Endodermal cell (in vitro differentiated cells): Measurements from ENCODE around the gene TIAM2. TPM values are rescaled to one million over a fixed set of nuclear protein-coding genes. Genes with fewer than 3 reads are reported as not detected.
A peak's percentile ranks its signal among the peaks of the same experiment; 100 is the strongest.

Source experiments
- DNase-seq: peaks from one replicate; pipeline ENCODE4 v3.0.0-alpha.2; 2017
- H3K27ac ChIP-seq: 2 replicates; pipeline ENCODE4 v1.5.1; 2013; ENCODE audit warnings: mild to moderate bottlenecking, low read depth, low read length, moderate library complexity
- H3K27me3 ChIP-seq: 2 replicates; pipeline ENCODE4 v1.6.1; 2013; ENCODE audit warnings: mild to moderate bottlenecking, low read length, moderate library complexity; ENCODE audit not compliant: insufficient read depth, control insufficient read depth, poor library complexity, severe bottlenecking
- H3K36me3 ChIP-seq: 2 replicates; pipeline ENCODE4 v1.7.0; 2013; ENCODE audit warnings: mild to moderate bottlenecking, low read length, moderate library complexity; ENCODE audit not compliant: control insufficient read depth, insufficient read depth
- H3K4me1 ChIP-seq: one replicate; pipeline ENCODE4 v1.7.0; 2013; ENCODE audit warnings: low read length; ENCODE audit not compliant: control insufficient read depth, insufficient read depth
- H3K4me3 ChIP-seq: 2 replicates; pipeline ENCODE4 v1.5.1; 2013; ENCODE audit warnings: mild to moderate bottlenecking, low read length, moderate library complexity
- H3K9ac ChIP-seq: 2 replicates; pipeline ENCODE4 v1.6.1; 2013; ENCODE audit warnings: mild to moderate bottlenecking, low read length, moderate library complexity; ENCODE audit not compliant: poor library complexity, severe bottlenecking; ENCODE audit errors: extremely low read depth
- H3K9me3 ChIP-seq: 2 replicates; pipeline ENCODE4 v1.6.1; 2013; ENCODE audit warnings: mild to moderate bottlenecking, low read length, moderate library complexity; ENCODE audit not compliant: control insufficient read depth
- H3K27ac Mint-ChIP-seq: 2 replicates; pipeline ENCODE4 v1.8.0; 2020; ENCODE audit warnings: mixed read lengths
- H3K27me3 Mint-ChIP-seq: 2 replicates; pipeline ENCODE4 v1.8.0; 2021; ENCODE audit warnings: mild to moderate bottlenecking, mixed read lengths; ENCODE audit not compliant: insufficient read depth
- H3K36me3 Mint-ChIP-seq: 2 replicates; pipeline ENCODE4 v1.8.0; 2020; ENCODE audit warnings: low read depth, mixed read lengths
- H3K4me1 Mint-ChIP-seq: 2 replicates; pipeline ENCODE4 v1.8.0; 2020; ENCODE audit warnings: mixed read lengths
- H3K4me3 Mint-ChIP-seq: 2 replicates; pipeline ENCODE4 v1.8.0; 2020; ENCODE audit warnings: mild to moderate bottlenecking, moderate library complexity, mixed read lengths
- H3K9me3 Mint-ChIP-seq: 2 replicates; pipeline ENCODE4 v1.8.0; 2020; ENCODE audit warnings: mild to moderate bottlenecking, mixed read lengths
- CTCF ChIP-seq: fragments of 200-600 bp; sonication (generic); conservative IDR thresholded peaks from 2 replicates; pipeline ENCODE4 v1.5.0; 2021; ENCODE audit warnings: antibody characterized with exemption, mild to moderate bottlenecking
- WGBS, 2 experiments: methylation state at CpG; one replicate each; pipeline versions ENCODE4 v1.1.5 to v1.1.7; 2013; ENCODE audit warnings: missing lambda C conversion rate in 2 of 2, mixed read lengths in 1 of 2; ENCODE audit not compliant: insufficient coverage in 1 of 2, insufficient read length in 1 of 2; 5-methylcytosine and 5-hydroxymethylcytosine counted together
- total RNA-seq, 2 donors: library from RNA; stranded (reverse); fragmentation: NEBNext Ultra II Directional in 1 of 2; extraction: Animal tissue kit (Norgen Biotek cat#: 25700) in 1 of 2; gene quantifications; 2 replicates in 1 of 2; 3 replicates in 1 of 2; pipeline ENCODE4 v1.2.1, GENCODE V29; 2021

The TIAM2 gene
- total RNA-seq, 2 donors from 2014 or later, result 15.7 to 17.5 TPM

- H3K4me1 Mint-ChIP-seq, result peaks cover 25% of the 10 kb centered on the region
- 71 to 96% methylated on average over 1 to 4 of the region's 4 CpGs for WGBS, 2 experiments
- no peak overlapping the region for H3K27ac ChIP-seq
These were observed 267.5 kb downstream of the TIAM2 start for GRCh38 chr6:155262655-155263054.

GRCh38 chr6:155263373-155264063, 268.4 kb downstream of the TIAM2 start, which contains the start of gene CLDN20:
Gene CLDN20, plus strand, starts transcription at chr6:155264013. Its CDS starts 11,707 bp downstream, at chr6:155275720.
- TF ChIP-seq CTCF, result no peak
- DNase-seq, result no peak
- H3K9me3 Mint-ChIP-seq, result peaks cover 14% of the 10 kb centered on the region
- Histone ChIP-seq H3K4me3 (no peak within 1 kb of the TSS), H3K36me3 (peaks cover 56% of the 10 kb centered on the region), H3K9me3 (peaks cover 9% of the 10 kb centered on the region), H3K4me1 (peaks cover 4% of the 10 kb centered on the region), H3K27ac (no peak within 1 kb of the TSS), H3K27me3 (no peaks in the 10 kb centered on the region), H3K9ac (no peak within 1 kb of the TSS)
- peaks cover 29% of the 10 kb centered on the region for H3K4me1 Mint-ChIP-seq
- H3K36me3 Mint-ChIP-seq, result peaks cover 53% of the 10 kb centered on the region
- 94 to 98% methylated on average over 8 to 10 of the region's 10 CpGs for WGBS, 2 experiments
- no peak within 1 kb of the TSS for H3K4me3 Mint-ChIP-seq
- no peaks in the 10 kb centered on the region for H3K27me3 Mint-ChIP-seq
- no peak within 1 kb of the TSS for H3K27ac Mint-ChIP-seq

More at GRCh38 chr6:155262655-155263054, 267.5 kb downstream of the TIAM2 start:
- Histone ChIP-seq H3K9ac (no peak overlapping the region), H3K4me1 (no peaks in the 10 kb centered on the region), H3K36me3 (peaks cover 63% of the 10 kb centered on the region), H3K27me3 (no peaks in the 10 kb centered on the region), H3K4me3 (no peak overlapping the region), H3K9me3 (peaks cover 8% of the 10 kb centered on the region)
- Mint-ChIP-seq H3K9me3 (peaks cover 11% of the 10 kb centered on the region), H3K27me3 (no peaks in the 10 kb centered on the region), H3K36me3 (peaks cover 55% of the 10 kb centered on the region), H3K27ac (peak overlapping the region; percentile 77), H3K4me3 (no peak overlapping the region)
- no peak for TF ChIP-seq CTCF
- DNase-seq, result no peak

GRCh38 chr6:155264693-155265320, 269.7 kb downstream of the TIAM2 start:
- Histone ChIP-seq H3K36me3 (peaks cover 47% of the 10 kb centered on the region), H3K9ac (no peak overlapping the region), H3K4me1 (peaks cover 4% of the 10 kb centered on the region), H3K4me3 (no peak overlapping the region), H3K27me3 (no peaks in the 10 kb centered on the region), H3K27ac (no peak overlapping the region), H3K9me3 (peaks cover 9% of the 10 kb centered on the region)
- Mint-ChIP-seq H3K4me3 (no peak overlapping the region), H3K36me3 (peaks cover 47% of the 10 kb centered on the region), H3K4me1 (peaks cover 30% of the 10 kb centered on the region), H3K27ac (no peak overlapping the region), H3K9me3 (peaks cover 14% of the 10 kb centered on the region), H3K27me3 (no peaks in the 10 kb centered on the region)
- no peak for TF ChIP-seq CTCF
- DNase-seq, result no peak
- 92 to 100% methylated on average over 3 to 9 of the region's 9 CpGs for WGBS, 2 experiments
